Retina (tissue), 1 donor: Measurements from ENCODE around the gene SMG6.
A peak's percentile ranks its signal among the peaks of the same experiment; 100 is the strongest.

Experiments used
- DNase-seq: peaks from one replicate; pipeline ENCODE4 v3.0.0-alpha.2; 2016

Gene SMG6

DNA sequence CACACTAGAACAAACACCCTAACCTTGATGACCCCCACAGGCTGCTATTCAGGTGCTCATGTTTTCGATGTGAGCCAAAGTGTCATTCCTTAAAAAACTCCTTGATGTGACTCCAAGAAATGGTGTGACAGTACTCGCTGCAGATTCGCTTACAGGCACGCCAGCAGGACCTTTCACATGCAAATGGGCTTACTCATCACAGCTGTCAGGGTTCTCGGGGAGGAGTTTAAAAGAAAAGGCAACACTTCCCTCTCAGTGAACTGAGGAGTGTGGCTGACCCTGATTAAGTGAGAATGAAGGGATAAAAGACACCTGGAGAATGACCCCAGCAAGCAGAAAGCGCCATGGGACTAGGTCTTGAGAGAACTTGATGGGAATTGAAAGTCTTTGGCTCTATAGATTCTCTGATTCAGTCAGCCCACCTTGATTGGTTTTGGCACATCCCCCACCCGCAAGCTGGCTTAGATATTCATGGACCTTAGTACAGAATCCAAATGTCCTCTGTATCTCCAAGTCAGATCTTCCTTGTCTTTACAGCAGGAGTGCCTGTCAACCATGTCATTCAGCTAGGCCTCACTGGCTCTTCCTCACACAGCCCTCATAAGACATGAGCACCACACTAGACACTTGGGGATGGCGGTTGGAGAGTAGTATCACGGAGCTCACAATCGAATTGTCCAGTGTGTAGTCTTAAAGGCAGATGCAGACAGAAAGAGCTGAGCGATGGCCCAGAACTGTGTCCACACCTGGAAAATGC, 166.1 kb downstream of the SMG6 start:
- DNase-seq, result peak; percentile 19

DNA sequence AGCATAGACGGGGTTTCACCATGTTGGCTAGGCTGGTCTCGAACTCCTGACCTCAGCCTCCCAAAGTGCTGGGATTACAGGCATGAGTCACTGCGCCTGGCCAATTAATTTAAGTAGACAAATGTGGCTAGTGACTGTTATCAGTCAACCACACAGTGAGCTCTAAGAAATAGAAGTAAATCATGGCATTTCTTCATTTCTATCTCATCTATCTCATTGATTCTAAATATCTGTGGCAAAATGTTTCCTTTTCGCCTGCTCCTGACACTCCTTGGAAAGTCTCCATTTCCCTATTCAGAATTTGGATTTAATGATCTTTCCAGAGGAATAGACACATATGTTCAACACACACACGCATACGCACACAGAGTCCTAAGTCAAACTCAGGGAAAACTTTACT, 167.3 kb downstream of the SMG6 start:
- DNase-seq, result no peak

DNA sequence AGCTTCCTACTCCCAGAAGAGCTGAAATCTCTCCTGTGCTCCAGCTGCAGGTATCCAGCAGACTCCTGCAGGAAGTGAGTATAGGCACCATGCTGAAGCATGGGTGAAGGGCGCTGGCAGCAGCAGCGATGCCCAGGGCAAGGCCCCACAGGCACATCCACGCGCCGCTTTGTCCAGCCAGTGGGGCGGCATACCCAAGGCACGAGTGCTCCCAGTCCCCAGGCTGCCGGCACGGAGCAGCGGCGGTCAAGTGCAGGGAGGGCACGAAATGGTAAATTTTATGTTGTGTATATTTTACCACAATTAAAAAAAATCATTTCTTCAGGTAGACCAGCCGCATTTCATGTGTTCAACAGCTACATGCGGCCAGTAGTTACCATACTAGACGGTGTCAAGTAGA, 175.6 kb downstream of the SMG6 start:
- DNase-seq, result no peak

DNA sequence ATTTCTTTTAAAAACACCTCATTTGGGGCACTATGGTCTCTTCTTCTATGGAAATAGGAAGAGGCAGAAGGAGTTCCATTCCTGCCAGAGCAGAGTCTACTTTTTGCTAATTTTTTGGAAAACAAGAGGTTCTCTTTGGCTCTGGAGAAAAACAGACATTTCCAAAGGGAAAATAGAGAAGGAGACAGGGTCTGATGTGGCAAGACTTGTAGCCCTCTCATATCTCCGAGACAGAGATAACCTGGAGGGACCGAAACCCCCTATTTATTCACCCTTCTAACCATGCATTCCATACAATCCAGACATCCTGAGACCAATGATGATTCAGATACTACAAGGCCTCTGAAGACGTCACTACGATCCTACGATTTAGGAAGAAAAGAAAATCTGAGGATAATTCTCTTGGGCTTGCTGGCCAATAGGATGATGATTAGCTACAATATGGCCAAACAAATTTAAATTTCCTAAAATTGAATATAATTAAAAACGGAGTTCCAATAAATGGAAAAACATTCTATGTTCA, 178.5 kb downstream of the SMG6 start:
- no peak for DNase-seq

DNA sequence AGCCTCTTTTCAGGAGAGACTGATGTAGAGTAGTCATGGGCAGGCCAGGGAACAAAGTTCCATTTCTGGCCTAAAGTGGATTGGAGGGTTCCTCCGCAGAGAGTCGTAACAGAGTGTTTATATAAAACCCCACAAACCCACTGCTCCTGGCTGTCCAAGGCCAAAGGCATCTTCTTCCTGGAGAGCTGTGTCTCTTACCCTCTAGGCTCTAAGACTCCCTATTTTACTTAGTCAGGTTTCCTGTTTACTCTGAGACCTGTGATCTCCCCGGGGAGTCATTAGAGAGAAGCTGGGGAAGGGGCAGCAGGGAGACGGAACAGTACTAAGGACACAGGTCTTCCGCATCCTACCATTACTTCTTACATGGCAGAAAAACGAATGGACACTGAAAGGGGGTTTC, 179.2 kb downstream of the SMG6 start:
- no peak for DNase-seq

DNA sequence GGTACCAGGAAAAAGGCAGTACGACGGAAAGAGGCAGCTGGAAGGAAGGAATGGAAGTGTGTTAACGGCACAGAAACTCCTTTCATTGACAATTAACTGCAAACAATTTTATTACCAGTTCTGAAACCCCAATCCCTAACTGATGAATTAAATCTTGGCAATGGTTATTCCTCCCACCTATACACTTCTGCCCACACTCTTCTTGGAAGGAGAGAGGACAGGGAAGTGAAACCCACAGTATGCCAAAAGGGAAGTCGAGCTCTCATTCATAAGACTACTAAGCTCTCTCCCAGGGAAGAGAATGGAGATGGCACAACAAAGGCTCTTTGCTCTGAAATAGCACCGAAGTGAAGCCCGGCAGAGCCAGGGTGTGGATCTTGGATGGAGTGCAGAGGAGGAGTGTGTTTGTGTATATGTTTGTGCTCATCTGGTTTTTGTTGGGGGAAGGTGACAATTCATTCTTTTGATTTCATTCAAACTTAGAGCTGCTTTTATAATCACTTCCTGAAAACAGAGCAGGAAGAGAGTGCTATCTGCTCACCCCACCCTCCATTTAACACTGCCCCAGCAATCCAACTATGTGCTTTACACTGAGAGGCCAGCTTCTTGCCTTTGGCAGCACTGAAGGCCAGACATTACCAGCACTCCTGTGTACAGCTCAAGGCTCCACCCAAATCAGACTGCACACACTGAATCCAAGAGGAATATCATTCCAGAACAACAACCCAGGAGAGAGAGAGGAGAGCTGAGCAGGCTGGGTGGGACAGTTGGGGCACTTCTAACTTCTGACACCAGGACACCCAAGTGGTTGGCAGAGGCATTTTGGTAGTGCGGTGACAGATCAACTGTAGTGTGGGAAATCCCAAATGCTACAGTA, 180.0 kb downstream of the SMG6 start:
- no peak for DNase-seq

DNA sequence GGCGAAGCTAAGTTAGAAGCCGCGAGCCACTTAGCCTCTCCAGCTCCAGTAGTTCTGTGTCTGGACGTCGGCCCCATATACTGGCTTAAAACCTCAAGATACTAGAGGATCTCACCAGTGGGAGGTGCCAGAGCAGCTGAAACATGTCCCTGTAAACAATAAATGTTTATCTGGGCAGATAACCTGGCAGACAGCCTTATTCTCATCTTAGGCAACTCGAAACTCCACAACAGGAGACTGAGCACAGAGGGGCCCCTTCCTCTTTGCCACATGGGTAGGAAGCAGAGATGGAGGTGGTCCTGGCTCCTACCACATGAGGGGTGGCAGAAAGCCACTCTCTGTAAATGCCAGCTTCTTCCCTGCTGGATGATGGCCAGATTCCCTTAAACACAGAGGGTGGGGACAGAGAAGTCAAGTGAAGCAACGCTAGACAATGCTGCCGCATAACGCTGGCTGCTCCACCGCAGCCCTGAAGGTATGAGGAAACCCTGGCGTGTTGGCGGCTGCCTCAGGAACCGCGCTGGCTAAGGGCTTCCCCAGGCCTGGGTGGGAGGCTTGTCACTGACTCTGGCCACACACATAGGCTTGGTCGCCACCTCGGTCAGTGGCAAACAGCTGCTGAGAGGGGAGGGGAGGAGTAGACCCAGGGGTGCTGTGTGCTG, 180.8 kb downstream of the SMG6 start:
- DNase-seq, result no peak

DNA sequence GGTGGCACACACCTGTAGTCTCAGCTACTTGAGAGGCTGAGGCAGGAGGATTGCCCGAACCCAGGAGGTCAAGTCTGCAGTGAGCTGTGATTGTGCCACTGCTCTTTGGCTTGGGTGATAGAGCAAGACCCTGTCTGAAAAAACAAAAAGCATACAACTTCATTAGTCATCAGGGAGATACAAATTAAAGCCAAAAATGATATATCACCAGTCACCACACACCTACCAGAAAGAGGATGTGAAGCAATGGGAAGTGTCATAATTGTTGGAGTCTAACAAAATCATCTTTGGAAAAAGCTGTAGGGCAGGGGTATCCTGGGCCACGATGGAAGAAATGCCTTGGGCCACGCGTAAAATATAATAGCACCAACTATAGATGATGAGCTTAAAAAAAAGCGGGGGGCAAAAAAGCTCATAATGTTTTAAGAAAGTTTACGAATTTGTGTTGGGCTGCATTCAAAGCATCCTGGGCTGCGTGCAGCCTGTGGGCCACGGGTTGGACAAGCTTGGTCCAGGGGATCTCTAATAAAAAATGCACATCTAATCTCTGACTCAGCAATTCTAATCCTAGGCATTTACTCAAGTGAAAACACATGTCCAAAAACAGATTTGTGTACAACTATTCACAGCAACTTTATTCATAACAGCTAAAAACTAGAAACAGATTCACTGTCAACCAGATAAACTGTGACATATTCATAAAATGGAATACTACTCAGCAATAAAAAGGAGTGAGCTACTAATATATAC, 182.8 kb downstream of the SMG6 start:
- DNase-seq, result no peak

DNA sequence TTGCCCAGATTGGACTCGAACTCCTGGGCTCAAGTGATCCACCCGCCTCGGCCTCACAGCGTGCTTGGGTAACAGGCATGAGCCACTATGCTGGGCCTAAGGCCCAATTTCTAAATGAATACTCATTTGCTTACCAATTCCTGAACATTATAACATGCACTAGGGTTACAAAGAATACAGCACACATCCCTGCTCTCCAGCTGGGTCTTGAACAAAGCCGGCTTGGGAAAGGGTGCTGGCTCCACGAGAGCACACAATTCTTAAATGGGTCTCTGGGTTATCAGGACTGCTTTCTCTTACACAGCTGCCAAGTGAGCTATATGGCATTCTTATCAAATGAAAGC, 190.3 kb downstream of the SMG6 start:
- DNase-seq, result no peak

DNA sequence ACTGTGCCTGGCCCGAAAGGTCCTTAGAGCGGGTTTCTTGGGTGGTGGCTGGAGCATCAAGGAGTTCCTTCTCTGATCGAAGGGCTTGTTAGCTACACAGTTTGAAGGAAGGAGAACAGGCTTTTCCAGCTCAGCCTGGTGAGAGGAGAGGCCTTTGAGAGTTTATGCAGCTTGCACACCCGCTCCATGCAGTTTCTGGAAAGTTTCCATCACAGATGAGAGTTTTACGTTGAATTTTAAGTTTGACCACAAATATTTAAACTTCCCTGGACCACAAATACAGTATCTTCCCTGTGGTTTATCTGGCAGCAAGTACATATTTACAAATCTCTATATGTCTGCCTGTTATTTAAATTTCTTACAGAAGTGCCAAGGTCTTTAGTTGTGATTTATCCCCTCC, 191.9 kb downstream of the SMG6 start:
- DNase-seq, result no peak

DNA sequence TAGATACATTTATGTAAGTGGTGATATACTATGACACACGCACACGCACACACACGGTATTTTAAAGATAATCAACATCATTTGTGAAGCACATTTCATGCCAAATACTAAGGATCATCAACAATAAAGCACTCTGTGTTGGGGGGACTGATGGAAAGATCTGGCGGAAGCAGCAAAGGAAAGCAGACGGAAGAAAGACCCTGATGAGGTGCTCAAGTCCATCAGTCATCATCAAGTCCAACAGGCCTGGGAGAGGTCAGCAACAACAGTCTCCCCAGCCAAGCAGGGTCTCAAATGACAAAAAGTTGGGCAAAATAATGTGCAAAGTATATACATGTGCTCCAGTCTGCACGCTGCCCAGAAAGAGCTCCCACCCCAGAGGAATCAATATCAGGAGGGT, 193.1 kb downstream of the SMG6 start:
- no peak for DNase-seq

DNA sequence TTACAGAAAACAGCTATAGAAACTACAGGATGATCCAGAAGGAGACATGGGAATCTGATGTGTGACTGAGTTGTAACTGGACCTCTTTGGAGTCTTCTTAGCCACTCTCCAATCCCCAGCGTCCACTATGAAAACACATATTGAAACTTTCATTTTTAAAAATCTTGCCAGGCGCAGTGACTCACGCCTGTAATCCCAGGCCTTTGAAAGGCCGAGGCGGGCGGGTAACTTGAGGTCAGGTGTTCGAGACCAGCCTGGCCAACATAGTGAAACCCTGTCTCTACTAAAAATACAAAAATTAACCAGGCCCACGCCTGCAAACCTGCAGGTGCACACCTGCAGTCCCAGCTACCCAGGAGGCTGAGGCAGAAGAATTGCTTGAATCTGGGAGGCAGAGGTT, 195.4 kb downstream of the SMG6 start:
- no peak for DNase-seq

DNA sequence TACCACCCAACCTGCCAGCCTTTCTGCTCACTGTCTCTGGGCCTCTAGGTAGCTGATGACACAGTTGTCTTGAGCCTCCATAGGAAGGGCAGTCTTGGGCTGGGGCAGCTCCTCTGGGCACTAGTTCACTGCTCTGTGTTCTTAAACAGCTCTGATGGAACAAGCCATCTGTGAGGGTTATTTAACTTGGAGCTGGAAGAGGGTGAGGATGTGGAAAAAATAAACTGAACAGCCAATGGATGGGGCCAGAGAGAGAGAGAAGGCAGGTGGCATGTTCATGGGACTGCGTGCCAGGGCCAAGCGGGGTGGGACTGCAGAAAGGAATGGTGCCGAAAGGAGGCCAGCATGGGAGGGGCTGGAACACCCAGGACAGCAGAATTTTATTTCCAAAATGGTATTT, 196.1 kb downstream of the SMG6 start:
- DNase-seq, result no peak

DNA sequence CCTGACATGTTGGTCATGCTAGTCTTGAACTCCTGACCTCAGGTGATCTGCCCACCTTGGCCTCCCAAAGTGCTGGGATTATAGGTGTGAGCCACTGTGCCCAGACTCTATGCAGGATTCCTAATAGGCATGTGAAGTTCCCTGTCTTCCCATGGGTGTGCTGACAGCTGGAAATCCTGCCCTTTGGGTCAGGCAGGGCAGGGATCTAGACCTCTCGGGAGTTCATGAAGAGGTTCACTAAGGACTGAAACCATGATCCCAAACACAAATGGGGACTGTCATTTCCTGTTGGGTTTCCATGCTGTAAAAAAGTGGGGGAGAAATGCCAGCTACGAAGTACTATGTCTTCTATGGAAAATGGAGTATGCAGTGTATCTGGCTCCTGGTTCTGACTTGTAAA, 196.5 kb downstream of the SMG6 start:
- DNase-seq, result no peak

DNA sequence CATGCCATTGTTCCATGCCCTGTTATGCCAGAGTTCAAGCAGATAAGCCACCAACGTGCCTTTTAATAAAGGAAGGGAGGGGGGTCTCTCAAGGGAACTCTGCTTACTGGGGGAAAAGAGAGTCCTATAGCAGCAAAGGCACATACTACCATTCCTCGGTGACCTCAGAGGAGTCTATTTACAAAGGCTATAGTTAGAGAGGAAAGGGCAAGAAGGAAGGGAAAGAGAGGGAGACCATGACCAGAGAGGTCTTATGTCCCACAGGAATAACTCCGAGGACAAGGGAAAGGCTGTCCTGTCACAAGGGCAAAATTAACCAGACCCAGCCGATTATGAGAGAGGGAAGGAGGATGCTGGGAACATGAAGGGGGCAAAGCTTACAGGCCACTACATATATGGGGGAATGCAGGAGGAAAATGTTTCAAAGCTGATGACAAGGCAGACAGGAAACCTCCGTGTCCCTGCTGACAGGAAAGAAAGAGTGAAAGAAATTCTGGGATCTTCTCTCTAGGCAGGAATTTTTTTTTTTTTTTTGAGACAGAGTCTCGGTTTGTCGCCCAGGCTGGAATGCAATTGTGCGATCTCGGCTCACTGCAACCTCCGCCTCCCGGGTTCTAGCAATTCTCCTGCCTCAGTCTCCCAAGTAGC, 197.2 kb downstream of the SMG6 start:
- DNase-seq, result no peak

DNA sequence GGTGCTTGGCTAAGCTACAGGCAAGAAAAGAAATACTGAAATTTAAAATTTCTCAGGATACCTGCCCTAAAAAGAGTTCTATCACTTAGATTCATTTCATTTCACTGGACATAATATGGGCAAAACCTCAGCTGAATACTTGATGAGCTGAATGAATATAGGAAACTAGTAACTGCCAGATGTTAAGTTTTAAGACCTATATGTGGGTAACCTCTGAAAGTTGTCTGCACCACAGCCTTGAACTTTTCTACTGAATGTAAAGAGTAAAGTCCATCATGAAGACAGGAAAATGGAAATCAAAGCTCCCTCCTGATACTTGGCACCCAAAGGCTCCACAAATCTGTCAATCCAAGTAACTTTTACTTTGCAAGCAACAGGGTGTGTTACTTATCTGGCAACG, 197.9 kb downstream of the SMG6 start:
- no peak for DNase-seq

DNA sequence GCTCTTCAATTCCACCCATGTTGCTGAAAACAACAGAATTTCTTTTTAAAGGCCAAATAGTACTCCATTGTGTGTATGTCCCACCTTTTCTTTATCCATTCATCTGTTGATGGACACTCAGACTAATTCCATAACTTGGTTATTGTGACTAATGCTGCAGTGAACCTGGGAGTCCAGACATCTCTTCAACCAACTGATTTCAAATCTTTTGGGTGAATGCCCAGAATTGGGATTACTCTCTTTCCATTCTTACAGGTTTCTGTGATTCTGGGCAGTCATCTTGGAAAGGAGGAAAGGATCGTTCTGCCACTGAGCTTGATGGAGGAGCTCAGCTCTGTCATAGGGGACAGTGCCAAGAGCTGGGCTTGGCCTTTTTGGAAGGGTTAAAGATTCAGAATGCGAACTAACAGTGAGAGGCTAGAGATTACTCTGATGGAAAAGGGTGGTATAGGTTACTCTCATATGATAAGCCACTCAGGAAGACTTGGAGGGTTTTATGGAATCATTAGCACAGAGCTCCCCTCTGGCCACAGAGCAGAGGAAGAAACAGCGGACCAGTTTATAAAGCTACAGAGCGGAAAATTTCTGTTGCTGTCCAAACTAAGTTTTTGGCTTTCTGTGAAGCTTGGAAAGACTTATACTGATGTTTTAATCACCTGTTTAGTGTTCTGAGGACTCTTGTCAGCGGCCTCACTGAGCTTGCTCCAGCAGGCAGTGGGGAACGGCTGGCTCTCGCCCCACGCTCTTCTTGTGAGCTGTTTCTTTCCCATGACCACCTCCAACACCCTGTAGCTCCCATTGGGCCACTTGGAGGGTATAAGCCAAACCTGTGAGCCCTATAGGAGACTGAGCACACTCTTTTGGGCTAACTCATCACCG, 200.4 kb downstream of the SMG6 start:
- no peak for DNase-seq

DNA sequence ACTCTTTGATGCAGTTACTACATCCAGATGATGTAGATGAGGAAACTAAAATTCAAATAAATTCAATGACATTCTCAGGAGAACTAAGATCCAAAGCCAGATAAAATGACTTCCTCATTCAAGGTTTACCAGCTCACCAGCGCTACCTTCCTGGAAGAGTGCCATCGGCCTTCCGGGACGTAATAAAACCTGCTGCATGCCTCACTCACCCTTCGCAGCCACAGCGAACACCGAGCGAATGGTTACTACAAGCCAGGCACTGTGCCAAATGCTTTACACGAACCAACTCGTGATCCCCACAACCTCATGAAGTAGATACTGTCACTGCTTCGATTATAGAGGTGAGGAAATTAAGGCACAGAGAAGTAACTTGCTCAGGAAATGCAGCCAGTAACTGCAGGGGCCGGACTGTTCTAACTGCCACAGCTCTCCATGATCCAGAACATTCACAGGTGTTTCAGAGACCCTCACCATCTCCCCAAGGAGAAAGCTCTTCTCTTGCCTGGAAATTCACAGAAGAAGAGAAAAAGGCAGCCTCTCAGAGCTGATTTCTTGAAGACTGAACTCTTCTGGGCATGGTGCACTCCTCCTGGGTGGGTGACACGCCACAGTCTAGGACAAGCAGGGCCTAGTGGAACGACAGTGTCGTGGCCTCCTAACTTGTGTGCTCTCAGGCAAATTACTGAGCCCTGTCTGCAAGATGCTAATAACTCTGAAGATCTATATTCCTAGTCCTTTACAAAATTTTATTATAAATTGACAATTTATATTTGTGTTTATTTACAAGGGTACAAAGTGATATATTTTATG, 201.9 kb downstream of the SMG6 start:
- no peak for DNase-seq

DNA sequence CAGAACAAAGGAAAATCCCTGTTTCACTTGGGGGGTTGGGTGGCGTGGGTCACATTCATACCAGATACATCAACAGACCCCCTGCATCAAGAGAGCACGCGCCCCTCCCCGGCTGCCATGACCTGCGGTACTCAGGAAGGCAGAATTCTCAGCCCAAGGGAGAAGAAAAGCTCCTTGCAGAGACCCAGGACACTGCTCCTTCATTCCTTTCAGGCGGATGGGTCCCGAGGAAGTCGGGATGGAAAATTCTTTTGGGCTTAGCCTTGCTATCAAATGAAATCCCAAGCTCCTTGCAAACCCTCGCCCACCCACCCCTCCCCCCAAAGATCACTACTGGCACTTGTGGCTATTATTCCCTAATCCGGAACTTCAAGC, 208.1 kb downstream of the SMG6 start:
- no peak for DNase-seq

DNA sequence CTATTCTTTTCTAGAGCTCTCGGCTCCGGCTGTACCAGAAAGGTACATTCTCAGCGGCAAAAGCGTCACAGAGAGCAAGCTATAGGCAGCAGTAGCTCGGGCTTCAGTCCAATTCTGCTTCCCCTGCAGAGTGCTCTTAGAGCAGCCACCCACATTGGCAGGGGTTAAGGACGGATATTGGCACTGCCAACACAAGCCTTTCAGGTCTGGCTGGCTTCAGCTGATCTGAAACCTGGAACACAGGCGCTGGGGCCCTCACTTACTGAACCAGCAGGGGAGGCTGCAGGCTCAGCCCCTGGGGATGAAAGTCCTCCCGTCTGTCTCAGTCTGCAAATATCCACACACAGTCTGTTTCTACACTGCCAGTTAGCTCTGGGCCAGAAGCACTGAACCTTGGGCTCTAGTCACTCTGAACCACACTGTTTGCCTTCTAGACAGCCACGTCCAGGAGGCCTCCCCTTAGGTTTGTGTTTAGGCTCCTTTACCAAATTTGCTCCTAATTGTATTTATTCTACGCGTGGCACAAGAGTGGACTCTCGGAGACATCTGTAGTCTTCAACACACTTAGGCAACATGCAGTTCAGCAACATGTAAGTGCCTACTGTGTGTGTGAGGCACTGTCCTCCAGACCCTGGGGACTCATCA, 208.6 kb downstream of the SMG6 start:
- DNase-seq, result no peak
